Subcutaneous abdominal adipose tissue (tissue), 5 donors: ENCODE measurements around the gene NDUFA8.

Source experiments
- H3K27ac ChIP-seq: one replicate; pipeline ENCODE4 v1.7.0; 2013; ENCODE audit warnings: low read depth, mild to moderate bottlenecking, inconsistent platforms, low read length, moderate library complexity
- H3K27me3 ChIP-seq, 5 donors: one replicate each; pipeline ENCODE4 v1.7.0; 2013; ENCODE audit warnings: low read length in 5 of 5, inconsistent platforms in 1 of 5; ENCODE audit not compliant: control insufficient read depth in 5 of 5, insufficient read depth in 4 of 5
- H3K36me3 ChIP-seq, 5 donors: one replicate each; pipeline ENCODE4 v1.7.0; 2013; ENCODE audit warnings: low read length in 5 of 5; ENCODE audit not compliant: control insufficient read depth in 5 of 5, insufficient read depth in 5 of 5
- H3K4me1 ChIP-seq, 5 donors: one replicate each; pipeline ENCODE4 v1.7.0; 2013; ENCODE audit warnings: low read length in 5 of 5, mild to moderate bottlenecking in 3 of 5, moderate library complexity in 1 of 5; ENCODE audit not compliant: control insufficient read depth in 5 of 5, insufficient read depth in 5 of 5
- H3K4me3 ChIP-seq, 5 donors: one replicate each; pipeline ENCODE4 v1.7.0; 2013; ENCODE audit warnings: low read length in 5 of 5, low read depth in 1 of 5
- H3K9ac ChIP-seq, 5 donors: one replicate each; pipeline ENCODE4 v1.7.0; 2013; ENCODE audit warnings: low read length in 5 of 5, mild to moderate bottlenecking in 4 of 5, moderate library complexity in 3 of 5
- H3K9me3 ChIP-seq, 5 donors: one replicate each; pipeline ENCODE4 v1.7.0; 2013; ENCODE audit warnings: low read length in 5 of 5; ENCODE audit not compliant: control insufficient read depth in 5 of 5
- donor health status: healthy.
- donor health status: healthy.
- donor health status: healthy.
- donor health status: healthy.
- donor health status: healthy.

Gene NDUFA8

DNA sequence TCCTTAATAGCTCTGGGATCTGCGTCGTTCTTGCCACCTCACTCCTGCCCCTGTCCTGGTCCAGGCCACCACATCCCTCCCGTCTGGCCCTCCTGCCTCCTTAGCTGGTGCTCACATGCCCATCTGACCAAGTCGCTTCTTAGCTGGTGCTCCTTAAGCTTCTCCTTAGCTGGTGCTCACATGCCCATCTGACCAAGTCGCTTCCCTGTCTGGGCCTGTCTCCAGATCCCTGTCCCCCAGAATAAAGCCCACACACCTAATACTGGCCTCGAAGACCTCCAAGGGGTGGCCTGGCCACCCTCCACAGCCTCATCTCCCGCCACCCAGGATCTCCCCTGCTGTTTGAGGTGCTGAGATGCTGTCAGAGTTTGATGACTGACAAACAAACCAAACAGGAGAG lies 35.1 kb downstream of the NDUFA8 start:
- Histone ChIP-seq H3K4me1 (peaks cover 0 to 35% (median 18%) of the 10 kb centered on the region in 5 donors), H3K4me3 (no peak overlapping the region), H3K9ac (no peak overlapping the region), H3K27me3 (peaks cover 15 to 29% (median 22%) of the 10 kb centered on the region in 5 donors), H3K27ac (no peak overlapping the region), H3K36me3 (no peaks in the 10 kb centered on the region), H3K9me3 (no peaks in the 10 kb centered on the region)

DNA sequence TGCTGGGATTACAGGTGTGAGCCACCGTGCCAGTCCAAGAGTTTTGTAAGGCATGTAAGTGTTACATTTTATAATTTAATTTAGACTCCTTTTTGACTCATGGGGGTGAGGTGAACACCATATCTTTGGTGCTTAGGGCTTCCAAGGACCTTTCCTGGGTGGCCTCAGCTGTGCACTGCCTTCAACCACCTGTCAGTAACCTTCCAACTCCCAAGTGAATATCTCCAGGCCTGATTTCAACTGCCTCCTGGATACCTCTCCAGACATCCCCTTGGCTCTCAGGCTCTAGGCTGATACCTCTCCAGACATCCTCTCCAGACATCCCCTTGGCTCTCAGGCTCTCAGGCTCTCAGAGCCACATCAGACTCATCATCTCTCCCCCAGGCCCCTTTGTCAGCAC lies 35.5 kb downstream of the NDUFA8 start:
- H3K27ac ChIP-seq = no peak overlapping the region
- no peaks in the 10 kb centered on the region for H3K36me3 ChIP-seq
- H3K9me3 ChIP-seq = no peaks in the 10 kb centered on the region
- no peak overlapping the region for H3K9ac ChIP-seq
- H3K4me3 ChIP-seq = no peak overlapping the region
- peaks cover 0 to 32% (median 18%) of the 10 kb centered on the region in 5 donors for H3K4me1 ChIP-seq
- peaks cover 15 to 29% (median 21%) of the 10 kb centered on the region in 5 donors for H3K27me3 ChIP-seq

DNA sequence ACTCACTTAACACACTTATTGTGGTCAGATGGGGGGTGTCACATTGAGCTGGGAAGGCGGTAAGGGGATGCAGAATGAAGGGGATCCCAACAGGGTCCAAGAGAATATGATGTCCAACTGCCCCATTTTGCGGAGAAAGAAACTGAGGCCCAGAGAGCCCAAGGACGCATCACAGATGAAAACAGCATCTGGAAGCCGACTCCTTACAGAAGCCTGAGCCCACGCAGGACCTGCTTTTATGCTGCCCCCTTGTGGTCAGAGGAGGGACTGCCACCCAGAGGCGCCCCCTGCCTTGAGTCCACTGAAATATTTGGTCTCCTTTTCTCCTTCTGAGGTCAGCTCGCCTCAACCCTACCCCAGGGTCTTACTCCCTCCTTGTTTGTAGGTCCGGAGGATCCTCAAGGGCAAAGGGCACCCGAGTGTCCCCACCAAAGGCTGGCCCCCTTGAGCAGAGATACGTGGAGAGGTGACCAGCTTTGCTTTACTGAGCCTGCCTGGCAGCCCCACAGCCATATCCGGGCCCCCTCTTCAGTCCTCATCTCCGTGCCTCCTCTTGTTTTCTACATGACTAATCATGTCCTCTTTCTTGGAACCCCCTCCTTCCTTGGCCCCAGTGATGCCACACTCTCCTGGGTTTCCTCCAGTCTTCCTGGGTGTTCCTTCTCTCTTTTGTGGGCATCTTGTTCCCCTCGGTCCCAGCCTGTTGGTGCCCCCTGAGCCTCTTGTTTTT lies 36.5 kb downstream of the NDUFA8 start:
- Histone ChIP-seq H3K4me3 (no peak overlapping the region), H3K27ac (no peak overlapping the region), H3K9ac (no peak overlapping the region), H3K9me3 (no peaks in the 10 kb centered on the region), H3K36me3 (no peaks in the 10 kb centered on the region), H3K27me3 (peaks cover 15 to 29% (median 21%) of the 10 kb centered on the region in 5 donors), H3K4me1 (peaks cover 0 to 26% (median 18%) of the 10 kb centered on the region in 5 donors)

DNA sequence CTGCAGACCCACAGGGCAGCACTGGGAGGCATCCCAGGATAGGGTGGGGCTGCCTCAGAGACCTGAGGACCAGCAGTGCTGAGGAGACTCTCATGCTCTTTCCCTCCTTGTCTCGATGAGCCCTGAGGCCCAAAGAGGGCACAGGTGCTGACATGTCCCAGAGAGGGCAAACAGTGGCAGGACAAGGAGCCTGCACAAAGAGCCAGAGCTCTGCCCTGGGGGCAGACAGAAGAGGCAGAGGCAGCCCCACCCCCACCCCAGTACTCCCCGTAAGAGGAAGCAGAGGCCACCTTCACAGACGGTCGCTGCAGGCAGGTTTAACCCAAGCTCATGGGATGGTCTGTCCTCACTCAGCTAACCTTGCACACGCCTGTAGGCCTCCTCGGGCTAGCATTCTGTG lies 37.1 kb downstream of the NDUFA8 start:
- H3K4me3 ChIP-seq = no peak overlapping the region
- H3K9me3 ChIP-seq = no peaks in the 10 kb centered on the region
- H3K27me3 ChIP-seq = peaks cover 13 to 27% (median 20%) of the 10 kb centered on the region in 5 donors
- no peak overlapping the region for H3K9ac ChIP-seq
- no peak overlapping the region for H3K27ac ChIP-seq
- peaks cover 0 to 20% (median 18%) of the 10 kb centered on the region in 5 donors for H3K4me1 ChIP-seq
- no peaks in the 10 kb centered on the region for H3K36me3 ChIP-seq

DNA sequence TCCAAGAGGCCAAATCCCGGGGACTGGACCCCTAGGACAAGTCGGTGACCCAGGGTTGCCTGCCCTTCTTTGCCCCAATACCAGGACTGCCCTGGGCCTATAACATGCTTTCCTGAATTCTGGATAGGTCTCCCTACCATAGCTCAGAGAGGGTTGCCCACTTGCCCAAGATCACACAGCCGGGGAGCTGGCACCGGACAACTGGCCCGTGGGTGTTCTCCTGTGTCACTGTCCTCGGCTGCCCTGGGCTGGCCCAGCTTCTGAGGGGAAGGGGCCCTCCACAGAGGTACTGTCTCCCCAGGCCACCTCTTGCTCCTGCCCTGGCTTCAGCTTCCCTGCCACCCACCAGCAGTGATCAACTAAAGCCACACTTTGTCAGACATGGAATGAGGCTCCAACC lies 37.6 kb downstream of the NDUFA8 start:
- Histone ChIP-seq H3K4me1 (peaks cover 0 to 19% (median 17%) of the 10 kb centered on the region in 5 donors), H3K27me3 (peaks cover 13 to 22% (median 14%) of the 10 kb centered on the region in 5 donors), H3K27ac (no peak overlapping the region), H3K9ac (no peak overlapping the region), H3K9me3 (no peaks in the 10 kb centered on the region), H3K36me3 (no peaks in the 10 kb centered on the region), H3K4me3 (no peak overlapping the region)

DNA sequence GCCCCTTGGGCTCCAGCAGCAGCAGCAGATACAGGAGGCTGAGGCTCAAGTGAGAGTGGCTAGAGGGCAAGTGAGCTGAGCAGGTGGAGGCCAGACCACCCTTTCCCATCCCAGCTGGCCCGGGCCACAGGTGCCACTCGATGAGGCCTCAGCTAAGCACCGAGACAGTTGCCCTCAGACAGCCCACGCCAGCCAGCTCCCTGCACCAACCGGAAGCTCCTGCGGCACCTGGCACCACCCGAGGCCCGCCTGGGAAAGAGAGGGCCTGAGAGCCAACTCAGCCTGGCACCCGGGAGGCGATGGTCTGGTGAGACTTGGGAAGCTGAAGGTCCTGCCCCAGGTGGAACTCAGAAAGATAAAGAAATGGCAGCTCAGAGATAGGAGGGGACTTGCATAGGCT lies 38.2 kb downstream of the NDUFA8 start:
- Histone ChIP-seq H3K9me3 (no peaks in the 10 kb centered on the region), H3K4me3 (no peak overlapping the region), H3K4me1 (peaks cover 0 to 13% (median 12%) of the 10 kb centered on the region in 5 donors), H3K9ac (no peak overlapping the region), H3K27ac (no peak overlapping the region), H3K27me3 (peaks cover 9 to 17% (median 13%) of the 10 kb centered on the region in 5 donors), H3K36me3 (no peaks in the 10 kb centered on the region)

DNA sequence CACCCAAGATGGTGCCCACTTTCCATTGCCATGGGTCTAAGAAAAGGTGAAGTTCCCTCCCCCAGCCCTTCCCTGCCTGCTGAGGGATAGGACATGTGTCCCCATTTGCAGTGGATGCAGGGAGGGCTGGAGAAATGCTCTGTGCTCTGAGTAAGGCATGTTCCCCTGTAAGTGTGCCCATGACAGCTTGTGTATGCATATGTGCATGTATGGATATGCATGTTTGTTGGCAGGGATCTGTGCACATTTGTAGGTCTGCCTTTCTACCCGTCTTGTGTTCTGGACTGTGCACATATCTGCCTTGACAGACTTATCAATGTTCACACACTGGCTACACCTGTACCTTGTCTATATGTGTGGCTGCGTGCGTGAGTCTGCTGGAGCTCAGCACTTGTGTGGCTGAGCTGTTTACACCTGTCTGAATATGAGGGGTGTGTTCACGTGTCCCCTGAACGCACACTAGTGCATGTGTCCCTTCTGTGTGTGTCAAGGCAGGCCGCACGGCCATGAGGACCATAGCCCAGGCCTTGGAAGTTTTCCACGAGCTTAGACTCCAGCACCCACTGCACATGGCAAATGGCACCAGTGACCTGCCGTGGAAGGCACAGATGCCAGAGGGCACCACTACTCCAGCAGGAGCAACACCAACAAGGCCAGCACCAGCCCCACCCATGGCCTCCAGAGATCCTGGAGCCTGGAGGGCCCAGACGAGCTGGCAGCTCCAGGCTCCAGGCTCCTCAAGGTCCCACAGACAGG lies 39.1 kb downstream of the NDUFA8 start:
- H3K36me3 ChIP-seq = no peaks in the 10 kb centered on the region
- H3K4me3 ChIP-seq = no peak overlapping the region
- no peak overlapping the region for H3K27ac ChIP-seq
- peaks cover 3 to 15% (median 11%) of the 10 kb centered on the region in 5 donors for H3K27me3 ChIP-seq
- H3K4me1 ChIP-seq = peaks cover 0 to 4% (median 3%) of the 10 kb centered on the region in 5 donors
- no peak overlapping the region for H3K9ac ChIP-seq
- H3K9me3 ChIP-seq = no peaks in the 10 kb centered on the region

- H3K27me3 ChIP-seq = peaks cover 5 to 11% (median 10%) of the 10 kb centered on the region in 5 donors
- H3K27ac ChIP-seq = no peak overlapping the region
- no peak overlapping the region for H3K4me3 ChIP-seq
- H3K4me1 ChIP-seq = no peaks in the 10 kb centered on the region
- H3K9ac ChIP-seq = no peak overlapping the region
- H3K9me3 ChIP-seq = no peaks in the 10 kb centered on the region
- H3K36me3 ChIP-seq = no peaks in the 10 kb centered on the region
Observed at GRCh38 chr9:122119721-122120120, 39.9 kb downstream of the NDUFA8 start.

DNA sequence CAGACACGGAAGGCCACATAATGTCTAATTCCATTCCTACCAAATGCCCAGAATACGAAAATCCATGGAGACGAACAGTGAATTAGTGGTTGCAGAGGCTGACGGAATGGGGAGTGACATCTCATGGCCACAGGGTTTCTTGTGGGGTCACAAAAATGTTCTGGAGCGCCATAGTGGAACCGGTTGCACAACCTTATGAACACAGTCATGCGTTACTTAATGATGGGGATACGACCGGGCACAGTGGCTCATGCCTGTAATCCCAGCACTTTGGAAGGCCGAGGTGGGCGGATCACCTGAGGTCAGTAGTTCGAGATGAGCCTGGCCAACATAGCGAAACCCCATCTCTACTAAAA lies 40.4 kb downstream of the NDUFA8 start:
- peaks cover 5 to 13% (median 8%) of the 10 kb centered on the region in 5 donors for H3K27me3 ChIP-seq
- no peaks in the 10 kb centered on the region for H3K4me1 ChIP-seq
- H3K9me3 ChIP-seq = no peaks in the 10 kb centered on the region
- no peak overlapping the region for H3K4me3 ChIP-seq
- no peak overlapping the region for H3K9ac ChIP-seq
- no peak overlapping the region for H3K27ac ChIP-seq
- H3K36me3 ChIP-seq = no peaks in the 10 kb centered on the region
